ENCODE measurements around the gene HAPLN3. TPM values are rescaled to one million over a fixed set of nuclear protein-coding genes. Genes with fewer than 3 reads are reported as not detected.

Gene HAPLN3
- total RNA-seq, 2 donors from 2014 or later: 25.4 to 27.9 TPM

- intact Hi-C loops (cut with DNase I): no loop called here
- DNase-seq (ENCODE audit: low spot score): no peak
Measured at GRCh38 chr15:88841236-88841635, 54.1 kb downstream of the HAPLN3 start.

GRCh38 chr15:88839961-88840360 lies 55.4 kb downstream of the HAPLN3 start:
- intact Hi-C loops (cut with DNase I): no loop called here
- no peak for DNase-seq (ENCODE audit: low spot score)

GRCh38 chr15:88839146-88839545 lies 56.2 kb downstream of the HAPLN3 start:
- intact Hi-C loops (cut with DNase I): no loop called here
- DNase-seq (ENCODE audit: low spot score): no peak

- intact Hi-C loops (cut with DNase I): no loop called here
- no peak for DNase-seq (ENCODE audit: low spot score)
Measured at GRCh38 chr15:88838667-88839066, 56.7 kb downstream of the HAPLN3 start.

GRCh38 chr15:88835646-88836045 lies 59.7 kb downstream of the HAPLN3 start:
- intact Hi-C loops (cut with DNase I): no loop called here
- no peak for DNase-seq (ENCODE audit: low spot score)

GRCh38 chr15:88835119-88835518 lies 60.2 kb downstream of the HAPLN3 start:
- intact Hi-C loops (cut with DNase I): no loop called here
- DNase-seq (ENCODE audit: low spot score): no peak

GRCh38 chr15:88834211-88834812 lies 61.0 kb downstream of the HAPLN3 start:
- DNase-seq (ENCODE audit: low spot score): no peak
- intact Hi-C loops (cut with DNase I): loop anchor here in 1 of 2 donors (5.0 kb wide), 1 partner anchor 177 kb away; no protein-coding TSS in a partner anchor

GRCh38 chr15:88833731-88834100 lies 61.6 kb downstream of the HAPLN3 start:
- DNase-seq (ENCODE audit: low spot score): no peak
- intact Hi-C loops (cut with DNase I): loop anchor here (2.0 to 5.0 kb wide), 2 partner anchors 176 to 177 kb away; no protein-coding TSS in a partner anchor

- intact Hi-C loops (cut with DNase I): loop anchor here (2.0 to 5.0 kb wide), 2 partner anchors 176 kb away; no protein-coding TSS in a partner anchor
- DNase-seq (ENCODE audit: low spot score): no peak
Measured at GRCh38 chr15:88832820-88833730, 62.3 kb downstream of the HAPLN3 start.

GRCh38 chr15:88830016-88830415 lies 65.3 kb downstream of the HAPLN3 start:
- DNase-seq (ENCODE audit: low spot score): no peak
- intact Hi-C loops (cut with DNase I): loop anchor here (1.0 to 5.0 kb wide), 2 partner anchors 22 to 173 kb away; no protein-coding TSS in a partner anchor

- no peak for DNase-seq (ENCODE audit: low spot score)
- intact Hi-C loops (cut with DNase I): no loop called here
Measured at GRCh38 chr15:88828791-88829190, 66.6 kb downstream of the HAPLN3 start.

Other genes with a start within 250 kb of the HAPLN3 start
- gene ACAN, start 92.1 kb downstream of the HAPLN3 start, total RNA-seq: 10 to 100 TPM; 12.1 to 13.5 TPM
- gene MFGE8, start 17.8 kb upstream of the HAPLN3 start, total RNA-seq: 1,000 to 10,000 TPM in 1 of 2 donors, 100 to 1,000 TPM in 1; 829 to 1,044 TPM
- 100 to 1,000 TPM in 1 of 2 donors, 10 to 100 TPM in 1; 88.7 to 142 TPM for gene ABHD2, start 192.9 kb upstream of the HAPLN3 start, total RNA-seq

Measured in posterior vena cava (tissue), 2 donors.